Smooth muscle cell (in vitro differentiated cells): ENCODE measurements around the gene OR6J1. TPM values are rescaled to one million over a fixed set of nuclear protein-coding genes. Genes with fewer than 3 reads are reported as not detected.
"Not testable (repeated sequence)": the region's sequence is repeated elsewhere in the genome, so short reads cannot be mapped to it uniquely, and the experiment has no call there.

Experiments
- DNase-seq: peaks from one replicate; lab custom pipeline; 2025; ENCODE audit not compliant: unreplicated experiment; lab: John Stamatoyannopoulos, UW
- H2AFZ ChIP-seq: fragments of 200-600 bp; sonication (generic); 2 replicates; pipeline ENCODE4 v1.6.0; 2016; ENCODE audit warnings: antibody characterized with exemption, low read depth, mild to moderate bottlenecking
- H3F3A ChIP-seq: fragments of 200-600 bp; sonication (generic); 2 replicates; pipeline ENCODE4 v1.6.0; 2017; ENCODE audit warnings: antibody characterized with exemption, low read depth
- H3K27ac ChIP-seq: fragments of 200-600 bp; sonication (generic); 2 replicates; pipeline ENCODE4 v1.5.1; 2016; ENCODE audit warnings: low read depth, mild to moderate bottlenecking
- H3K27me3 ChIP-seq: fragments of 200-600 bp; sonication (generic); 2 replicates; pipeline ENCODE4 v1.6.1; 2016; ENCODE audit warnings: low read depth, mild to moderate bottlenecking
- H3K36me3 ChIP-seq: fragments of 200-600 bp; sonication (generic); 2 replicates; pipeline ENCODE4 v1.5.1; 2016; ENCODE audit warnings: low read depth
- H3K4me1 ChIP-seq: fragments of 200-600 bp; sonication (generic); 2 replicates; pipeline ENCODE4 v1.5.1; 2016; ENCODE audit warnings: low read depth
- H3K4me2 ChIP-seq: fragments of 200-600 bp; sonication (generic); 2 replicates; pipeline ENCODE4 v1.6.0; 2016; ENCODE audit warnings: mild to moderate bottlenecking
- H3K4me3 ChIP-seq: fragments of 200-600 bp; sonication (generic); 2 replicates; pipeline ENCODE4 v1.5.1; 2016; ENCODE audit warnings: mild to moderate bottlenecking
- H3K79me2 ChIP-seq: fragments of 200-600 bp; sonication (generic); 2 replicates; pipeline ENCODE4 v1.6.0; 2016; ENCODE audit warnings: low read depth, mild to moderate bottlenecking
- H3K9ac ChIP-seq: fragments of 200-600 bp; sonication (generic); 2 replicates; pipeline ENCODE4 v1.6.0; 2016; ENCODE audit warnings: low read depth
- H3K9me3 ChIP-seq: fragments of 200-600 bp; sonication (generic); replicated peaks from 2 replicates; pipeline ENCODE4 v1.5.1; 2016; ENCODE audit warnings: low read depth
- H4K20me1 ChIP-seq: fragments of 200-600 bp; sonication (generic); 2 replicates; pipeline ENCODE4 v1.6.0; 2016; ENCODE audit warnings: low read depth
- CTCF ChIP-seq: fragments of 200-600 bp; sonication (generic); IDR thresholded peaks from 2 replicates; pipeline ENCODE4 v1.5.1; 2017; ENCODE audit warnings: borderline replicate concordance, mild to moderate bottlenecking, antibody characterized with exemption; ENCODE audit not compliant: insufficient read depth, poor library complexity, severe bottlenecking
- WGBS: methylation state at CpG from one replicate; pipeline ENCODE4 v1.1.7; 2016; ENCODE audit warnings: low lambda C conversion rate; 5-methylcytosine and 5-hydroxymethylcytosine counted together
- polyA plus RNA-seq: library from polyadenylated mRNA; unstranded; fragments of >200 nt; fragmentation: Nextera tagmentation; extraction: Ambion mirVana; gene quantifications from 2 replicates; pipeline ENCODE4 v1.2.1, GENCODE V29; 2016
- total RNA-seq: library from RNA; depleted of rRNA; stranded (reverse); fragments of >200 nt; gene quantifications from 2 replicates; pipeline ENCODE4 v1.2.3, GENCODE V29; 2014

Gene OR6J1
- total and polyA plus RNA-seq, 2 experiments from 2014 or later: not detected

- H2AFZ ChIP-seq: peak within 1 kb of the TSS; percentile 90
- peak; percentile 96 for DNase-seq
- no peak for TF ChIP-seq CTCF
- peaks cover 47% of the 10 kb centered on the region for H3K79me2 ChIP-seq
- 1% methylated on average over 44 of the region's 44 CpGs for WGBS
- no peaks in the 10 kb centered on the region for H3K27me3 ChIP-seq
- H3K9ac ChIP-seq: peak within 1 kb of the TSS; percentile 93
- peak within 1 kb of the TSS; percentile 97 for H3K27ac ChIP-seq
- H4K20me1 ChIP-seq: peaks cover 16% of the 10 kb centered on the region
- H3K4me1 ChIP-seq: peaks cover 11% of the 10 kb centered on the region
- H3K4me2 ChIP-seq: peak within 1 kb of the TSS; percentile 98
- H3F3A ChIP-seq: no peaks in the 10 kb centered on the region
- peak within 1 kb of the TSS; percentile 63 for H3K4me3 ChIP-seq
- no peaks in the 10 kb centered on the region for H3K9me3 ChIP-seq
- H3K36me3 ChIP-seq: no peaks in the 10 kb centered on the region
Measured at GRCh38 chr14:22589096-22589839, 54.9 kb downstream of the OR6J1 start, which contains the start of gene DAD1. Gene DAD1 (minus strand): TSS chr14:22589224. CDS start chr14:22589157, 67 bp downstream.

- Histone ChIP-seq H3K9me3 (no peaks in the 10 kb centered on the region), H4K20me1 (peaks cover 23% of the 10 kb centered on the region), H3K79me2 (peaks cover 54% of the 10 kb centered on the region), H3K4me1 (peaks cover 11% of the 10 kb centered on the region), H3K4me2 (peak overlapping the region; percentile 98), H3F3A (no peaks in the 10 kb centered on the region), H2AFZ (peak overlapping the region; percentile 49), H3K36me3 (no peaks in the 10 kb centered on the region), H3K27ac (peak overlapping the region; percentile 97), H3K9ac (peak overlapping the region; percentile 88), H3K27me3 (no peaks in the 10 kb centered on the region), H3K4me3 (peak overlapping the region; percentile 63)
- no peak for DNase-seq
- TF ChIP-seq CTCF: no peak
- 7% methylated on average over 17 of the region's 17 CpGs for WGBS
Measured at GRCh38 chr14:22588526-22589095, 55.5 kb downstream of the OR6J1 start.

DNA sequence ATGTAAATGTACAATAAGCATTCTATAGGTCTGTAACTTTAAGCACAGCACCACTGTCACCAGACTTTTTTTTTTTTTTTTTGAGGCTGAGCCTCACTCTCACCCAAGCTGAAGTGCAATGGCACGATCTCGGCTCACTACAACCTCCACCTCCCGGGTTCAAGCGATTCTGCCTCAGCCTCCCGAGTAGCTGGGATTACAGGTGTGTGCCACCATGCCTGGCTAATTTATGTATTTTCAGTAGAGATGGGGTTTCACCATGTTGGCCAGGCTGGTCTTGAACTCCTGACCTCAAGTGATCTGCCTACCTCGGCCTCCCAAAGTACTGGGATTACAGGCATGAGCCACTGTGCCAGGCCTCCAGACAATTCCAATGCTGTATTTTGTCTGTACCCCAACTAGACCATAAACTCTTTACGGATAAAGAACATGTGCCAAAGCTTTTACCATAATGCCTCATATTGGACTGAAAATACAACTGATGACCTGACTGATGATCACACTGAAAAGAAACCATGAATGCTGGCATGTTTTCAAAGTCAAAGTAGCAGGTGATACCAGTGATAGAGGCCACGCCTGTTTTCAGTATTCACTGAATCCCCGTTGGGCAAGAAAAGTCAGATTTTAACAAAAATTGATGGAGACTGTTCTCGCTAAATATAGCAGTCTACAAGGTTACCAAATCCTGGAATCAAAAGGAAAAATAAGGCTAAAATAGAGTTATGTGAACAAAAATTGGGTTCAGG is 56.3 kb downstream of the OR6J1 start:
- H3K27ac ChIP-seq: peak overlapping the region; percentile 97
- H3F3A ChIP-seq, H3K36me3 ChIP-seq, H3K27me3 ChIP-seq, H2AFZ ChIP-seq, DNase-seq, H3K9me3 ChIP-seq: not testable (repeated sequence)
- peaks cover 30% of the 10 kb centered on the region for H4K20me1 ChIP-seq
- H3K4me2 ChIP-seq: peak overlapping the region; percentile 98
- H3K4me1 ChIP-seq: peaks cover 11% of the 10 kb centered on the region
- peaks cover 61% of the 10 kb centered on the region for H3K79me2 ChIP-seq
- 93% methylated on average over 10 of the region's 10 CpGs for WGBS
- H3K4me3 ChIP-seq: peak overlapping the region; percentile 63
- H3K9ac ChIP-seq: peak overlapping the region; percentile 88

GRCh38 chr14:22587247-22587646 is 56.9 kb downstream of the OR6J1 start:
- H3K4me1 ChIP-seq: peaks cover 11% of the 10 kb centered on the region
- H3K4me2 ChIP-seq: peak overlapping the region; percentile 98
- no peak for DNase-seq
- peak overlapping the region; percentile 97 for H3K27ac ChIP-seq
- no peak overlapping the region for H2AFZ ChIP-seq
- no peak overlapping the region for H3K4me3 ChIP-seq
- no peaks in the 10 kb centered on the region for H3K27me3 ChIP-seq
- H3K79me2 ChIP-seq: peaks cover 67% of the 10 kb centered on the region
- no peak for TF ChIP-seq CTCF
- H3F3A ChIP-seq: no peaks in the 10 kb centered on the region
- peaks cover 34% of the 10 kb centered on the region for H4K20me1 ChIP-seq
- H3K9ac ChIP-seq: no peak overlapping the region
- no peaks in the 10 kb centered on the region for H3K9me3 ChIP-seq
- WGBS: 97% methylated on average over 5 of the region's 5 CpGs
- no peaks in the 10 kb centered on the region for H3K36me3 ChIP-seq
